SH-SY5Y (cell line): ENCODE results near the gene PIK3R1.

Experiments used
- GATA2 ChIP-seq: IDR thresholded peaks from 2 replicates; pipeline ENCODE4 v1.6.1; 2011; ENCODE audit warnings: mild to moderate bottlenecking, low read depth, low read length
- GATA3 ChIP-seq: IDR thresholded peaks from 2 replicates; pipeline ENCODE4 v1.6.1; 2011; ENCODE audit warnings: low read depth, mild to moderate bottlenecking, low read length, moderate library complexity

DNA sequence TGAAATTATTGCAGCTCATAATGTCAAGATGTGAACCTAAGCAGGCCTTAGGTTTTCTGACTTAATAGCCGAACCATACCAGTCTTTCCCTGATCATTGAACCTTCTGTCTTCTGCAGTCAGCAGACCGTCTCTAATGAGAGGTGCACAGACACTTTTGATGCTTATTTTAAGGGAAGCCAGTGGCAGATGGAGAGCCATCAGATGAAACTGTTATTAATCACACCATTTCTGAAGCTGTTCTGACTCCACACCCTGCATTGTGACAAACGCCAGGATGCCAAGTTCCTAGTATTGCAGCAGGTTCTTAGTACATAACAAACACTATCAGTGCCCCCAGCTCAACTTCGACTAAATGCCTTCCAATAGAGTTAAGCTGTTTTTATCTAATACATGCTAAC, 43.0 kb downstream of the PIK3R1 start:
- 0 out of 2 replicates have a peak, but pooled peaks have one; percentile 23 for TF ChIP-seq GATA3
- no peak for TF ChIP-seq GATA2
